Neural cell (in vitro differentiated cells): Measurements from ENCODE around the gene TUBA8. TPM values are rescaled to one million over a fixed set of nuclear protein-coding genes. Genes with fewer than 3 reads are reported as not detected.
A peak's percentile ranks its signal among the peaks of the same experiment; 100 is the strongest.

Source experiments
- H2AFZ ChIP-seq: fragments of 200-600, 300-800 bp; sonication (generic), shearing (Covaris generic); 2 replicates; pipeline ENCODE4 v1.6.0; 2014; ENCODE audit warnings: low read depth, mild to moderate bottlenecking, antibody characterized with exemption, low read length, moderate library complexity
- H3F3A ChIP-seq: fragments of 200-600 bp; shearing (Covaris generic); 2 replicates; pipeline ENCODE4 v1.6.1; 2016; ENCODE audit warnings: mild to moderate bottlenecking, moderate library complexity, mixed read lengths, antibody characterized with exemption, low read length; ENCODE audit not compliant: insufficient read depth, poor library complexity, severe bottlenecking
- H3K27ac ChIP-seq: fragments of 200-600, 300-800 bp; sonication (generic), shearing (Covaris generic); 2 replicates; pipeline ENCODE4 v1.5.1; 2014; ENCODE audit warnings: mild to moderate bottlenecking, low read length, moderate library complexity
- H3K27me3 ChIP-seq: fragments of 300-800, 200-600 bp; sonication (generic), shearing (Covaris generic); 2 replicates; pipeline ENCODE4 v1.6.0; 2014; ENCODE audit warnings: mild to moderate bottlenecking, low read depth, low read length, moderate library complexity; ENCODE audit not compliant: insufficient read depth
- H3K36me3 ChIP-seq: fragments of 300-800, 200-600 bp; sonication (generic), shearing (Covaris generic); 2 replicates; pipeline ENCODE4 v1.5.1; 2014; ENCODE audit warnings: mild to moderate bottlenecking, antibody characterized with exemption, low read length, moderate library complexity; ENCODE audit not compliant: insufficient read depth
- H3K4me2 ChIP-seq: fragments of 300-800, 200-600 bp; sonication (generic), shearing (Covaris generic); 2 replicates; pipeline ENCODE4 v1.6.0; 2014; ENCODE audit warnings: mild to moderate bottlenecking, low read length
- H3K4me3 ChIP-seq: fragments of 300-800, 200-600 bp; sonication (generic), shearing (Covaris generic); 2 replicates; pipeline ENCODE4 v1.5.1; 2014; ENCODE audit warnings: mild to moderate bottlenecking, low read length, moderate library complexity
- H3K79me2 ChIP-seq: fragments of 200-600 bp; shearing (Covaris generic); replicated peaks from 2 replicates; pipeline ENCODE4 v1.6.0; 2014; ENCODE audit warnings: mild to moderate bottlenecking, low read length, moderate library complexity; ENCODE audit not compliant: insufficient read depth
- H3K9ac ChIP-seq: fragments of 300-800, 200-600 bp; sonication (generic), shearing (Covaris generic); 2 replicates; pipeline ENCODE4 v1.6.1; 2016; ENCODE audit warnings: mild to moderate bottlenecking, low read length, mixed read lengths
- H3K9me2 ChIP-seq: fragments of 200-600 bp; shearing (Covaris generic); 2 replicates; pipeline ENCODE4 v1.6.1; 2016; ENCODE audit warnings: mild to moderate bottlenecking, low read length, mixed read lengths; ENCODE audit not compliant: insufficient read depth
- H3K9me3 ChIP-seq: fragments of 200-600, 300-800 bp; sonication (generic), shearing (Covaris generic); 2 replicates; pipeline ENCODE4 v1.6.1; 2016; ENCODE audit warnings: mild to moderate bottlenecking, mixed run types, low read length, moderate library complexity, mixed read lengths
- H4K20me1 ChIP-seq: fragments of 200-600 bp; shearing (Covaris generic); 2 replicates; pipeline ENCODE4 v1.6.1; 2016; ENCODE audit warnings: mild to moderate bottlenecking, mixed run types; ENCODE audit not compliant: insufficient read depth
- CTCF ChIP-seq: fragments of 450-650 bp; IDR thresholded peaks from 2 replicates; pipeline ENCODE4 v1.5.1; 2014; ENCODE audit warnings: antibody characterized with exemption, mild to moderate bottlenecking, moderate library complexity; ENCODE audit not compliant: poor library complexity, severe bottlenecking
- EP300 ChIP-seq: fragments of 450-650 bp; conservative IDR thresholded peaks from 2 replicates; pipeline ENCODE4 v1.6.1; 2014; ENCODE audit warnings: antibody characterized with exemption, mild to moderate bottlenecking, moderate library complexity; ENCODE audit not compliant: poor library complexity, severe bottlenecking
- EZH2 ChIP-seq: fragments of 200-600, 300-800 bp; shearing (Covaris generic), sonication (generic); IDR thresholded peaks from 2 replicates; pipeline ENCODE4 v1.6.1; 2014; ENCODE audit warnings: antibody characterized with exemption, low read length, borderline replicate concordance, mild to moderate bottlenecking; ENCODE audit not compliant: insufficient read depth, poor library complexity, severe bottlenecking
- MXI1 ChIP-seq: fragments of 450-650 bp; conservative IDR thresholded peaks from 2 replicates; pipeline ENCODE4 v1.6.1; 2014; ENCODE audit warnings: antibody characterized with exemption, mild to moderate bottlenecking; ENCODE audit not compliant: poor library complexity, severe bottlenecking
- RAD21 ChIP-seq: fragments of 450-650 bp; conservative IDR thresholded peaks from 2 replicates; pipeline ENCODE4 v1.6.1; 2014; ENCODE audit warnings: antibody characterized with exemption, mild to moderate bottlenecking, moderate library complexity
- REST ChIP-seq: IDR thresholded peaks from 2 replicates; pipeline ENCODE4 v1.6.1; 2012; ENCODE audit warnings: borderline replicate concordance
- SMC3 ChIP-seq: fragments of 450-650 bp; conservative IDR thresholded peaks from 2 replicates; pipeline ENCODE4 v1.6.1; 2014; ENCODE audit warnings: antibody characterized with exemption, mild to moderate bottlenecking, moderate library complexity; ENCODE audit not compliant: poor library complexity
- polyA plus RNA-seq: library from polyadenylated mRNA; depleted of rRNA; stranded (reverse); fragments of >200 nt; gene quantifications from 2 replicates; pipeline ENCODE4 v1.2.3, GENCODE V29; 2014

The TUBA8 gene
- polyA plus RNA-seq, 1 donor from 2014 or later, result 1.8 TPM

GRCh38 chr22:18075101-18075719, 35.4 kb upstream of the TUBA8 start:
- no peaks in the 10 kb centered on the region for H4K20me1 ChIP-seq
- H2AFZ ChIP-seq, result no peak overlapping the region
- H3F3A ChIP-seq, result no peaks in the 10 kb centered on the region
- H3K9me3 ChIP-seq, result no peaks in the 10 kb centered on the region
- H3K27ac ChIP-seq, result no peak overlapping the region
- no peaks in the 10 kb centered on the region for H3K36me3 ChIP-seq
- no peaks in the 10 kb centered on the region for H3K9me2 ChIP-seq
- no peak overlapping the region for H3K4me3 ChIP-seq
- peaks cover 10% of the 10 kb centered on the region for H3K79me2 ChIP-seq
- TF ChIP-seq EZH2 (no peak), RAD21 (no peak), CTCF (no peak), EP300 (no peak)
- no peak overlapping the region for H3K9ac ChIP-seq
- H3K27me3 ChIP-seq, result no peaks in the 10 kb centered on the region
- no peak overlapping the region for H3K4me2 ChIP-seq

GRCh38 chr22:18075720-18076497, 34.7 kb upstream of the TUBA8 start:
- H3K9me2 ChIP-seq, result no peaks in the 10 kb centered on the region
- no peak overlapping the region for H3K9ac ChIP-seq
- H2AFZ ChIP-seq, result no peak overlapping the region
- no peak overlapping the region for H3K4me2 ChIP-seq
- TF ChIP-seq MXI1 (peak; percentile 35), EP300 (no peak), REST (no peak), RAD21 (peak; percentile 98), CTCF (peak; percentile 96), SMC3 (peak; percentile 98)
- no peak overlapping the region for H3K27ac ChIP-seq
- H3K4me3 ChIP-seq, result peak overlapping the region; percentile 13
- H3K27me3 ChIP-seq, result no peaks in the 10 kb centered on the region
- no peaks in the 10 kb centered on the region for H4K20me1 ChIP-seq
- H3F3A ChIP-seq, result no peaks in the 10 kb centered on the region
- no peaks in the 10 kb centered on the region for H3K36me3 ChIP-seq
- no peaks in the 10 kb centered on the region for H3K9me3 ChIP-seq
- H3K79me2 ChIP-seq, result peaks cover 10% of the 10 kb centered on the region
